SIG-M5 (cell line): ENCODE data around the gene TRAPPC12.
A peak's percentile ranks its signal among the peaks of the same experiment; 100 is the strongest.
"Not testable (repeated sequence)": the region's sequence is repeated elsewhere in the genome, so short reads cannot be mapped to it uniquely, and the experiment has no call there.

ENCODE experiments used
- DNase-seq: peaks from one replicate; lab custom pipeline; 2025; lab: John Stamatoyannopoulos, UW

Gene TRAPPC12

DNA sequence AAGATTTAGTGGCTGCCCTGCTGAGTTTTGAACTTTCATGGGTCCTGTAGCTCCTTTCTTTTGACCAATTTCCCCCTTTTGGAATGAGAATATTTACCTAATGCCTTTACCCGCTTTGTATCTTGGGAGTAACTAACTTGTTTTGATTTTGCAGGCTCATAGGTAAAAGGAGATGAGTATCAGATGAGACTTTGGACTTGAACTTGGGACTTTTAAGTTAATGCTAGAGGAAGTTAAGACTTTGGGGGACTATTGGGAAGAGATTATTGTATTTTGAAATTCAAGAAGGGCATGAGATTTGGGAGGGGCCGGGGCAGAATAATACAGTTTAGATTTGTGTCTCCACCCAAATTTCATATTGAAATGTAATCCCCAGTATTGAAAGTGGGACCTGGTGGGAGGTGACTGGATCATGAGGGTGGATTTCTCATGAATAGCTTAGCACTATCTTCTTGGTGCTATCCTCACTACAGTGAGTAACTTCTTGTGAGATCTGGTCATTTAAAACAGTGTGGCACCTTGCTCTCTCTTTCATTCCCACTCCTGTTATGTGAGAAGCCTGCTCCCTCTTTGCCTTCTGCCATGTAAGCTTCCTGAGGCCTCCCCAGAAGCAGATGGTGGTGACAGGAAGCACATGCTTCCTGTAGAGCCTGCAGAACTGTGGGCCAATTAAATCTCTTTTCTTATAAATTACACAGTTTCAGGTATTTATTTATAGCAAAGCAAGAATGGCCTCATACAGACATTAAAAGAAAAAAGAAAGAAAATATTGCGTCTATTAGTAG is 133.7 kb downstream of the TRAPPC12 start:
- DNase-seq = no peak

DNA sequence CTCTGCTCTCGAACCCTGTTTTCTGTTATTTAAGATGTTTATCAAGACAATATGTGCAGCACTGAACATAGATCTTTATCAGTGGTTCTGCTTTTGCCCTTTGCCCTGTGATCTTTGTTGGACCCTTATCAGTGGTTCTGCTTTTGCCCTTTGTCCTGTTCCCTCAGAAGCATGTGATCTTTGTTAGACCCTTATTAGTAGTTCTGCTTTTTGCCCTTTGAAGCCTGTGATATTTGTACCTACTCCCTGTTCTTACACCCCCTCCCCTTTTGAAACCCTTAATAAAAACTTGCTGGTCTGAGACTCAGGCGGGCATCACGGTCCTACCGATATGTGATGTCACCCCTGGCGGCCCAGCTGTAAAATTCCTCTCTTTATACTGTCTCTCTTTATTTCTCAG is 135.9 kb downstream of the TRAPPC12 start:
- not testable (repeated sequence) for DNase-seq

DNA sequence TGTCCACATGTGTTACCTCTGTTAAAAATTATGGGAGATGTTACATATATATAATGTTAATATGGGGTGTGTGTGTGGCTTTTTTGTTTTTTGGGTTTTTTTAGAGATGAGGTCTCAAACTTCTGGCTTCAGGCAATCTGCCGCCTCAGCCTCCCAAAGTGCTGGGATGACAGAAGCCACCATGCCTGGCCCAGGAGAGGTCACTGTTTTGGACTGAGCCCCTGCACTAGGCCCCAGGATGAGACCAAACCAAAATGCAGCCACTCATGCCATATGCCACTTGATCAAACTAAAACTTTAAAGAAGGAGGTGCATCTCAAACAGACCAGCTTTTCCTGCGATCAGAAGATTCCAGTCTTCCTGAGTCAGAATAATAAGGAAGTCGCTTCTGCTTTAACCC is 137.3 kb downstream of the TRAPPC12 start:
- no peak for DNase-seq

DNA sequence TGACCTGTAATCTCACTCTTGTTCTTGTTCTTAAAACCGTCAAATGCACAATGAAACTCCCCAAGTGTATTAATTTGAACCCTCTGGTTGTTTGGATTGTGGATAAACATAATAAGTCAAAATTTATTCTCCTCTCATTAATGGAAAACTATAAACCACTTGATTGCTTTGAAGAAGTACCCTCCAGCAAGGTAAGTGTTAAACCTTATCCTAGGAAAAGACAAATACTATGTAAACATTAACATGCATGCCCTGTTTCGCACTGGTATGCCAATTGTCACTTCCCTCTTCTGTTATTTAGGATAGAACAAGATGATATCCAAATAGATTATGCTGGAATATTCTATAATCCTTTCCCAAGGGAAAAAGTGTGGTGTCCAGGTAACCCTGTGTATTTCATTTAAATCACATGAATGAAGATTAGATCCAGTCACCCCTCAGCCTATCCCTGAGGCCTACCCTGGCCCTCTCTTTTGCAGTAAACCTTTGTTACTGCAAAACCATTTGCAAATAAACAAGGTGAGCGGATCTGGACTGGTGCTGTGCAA is 138.5 kb downstream of the TRAPPC12 start:
- no peak for DNase-seq

DNA sequence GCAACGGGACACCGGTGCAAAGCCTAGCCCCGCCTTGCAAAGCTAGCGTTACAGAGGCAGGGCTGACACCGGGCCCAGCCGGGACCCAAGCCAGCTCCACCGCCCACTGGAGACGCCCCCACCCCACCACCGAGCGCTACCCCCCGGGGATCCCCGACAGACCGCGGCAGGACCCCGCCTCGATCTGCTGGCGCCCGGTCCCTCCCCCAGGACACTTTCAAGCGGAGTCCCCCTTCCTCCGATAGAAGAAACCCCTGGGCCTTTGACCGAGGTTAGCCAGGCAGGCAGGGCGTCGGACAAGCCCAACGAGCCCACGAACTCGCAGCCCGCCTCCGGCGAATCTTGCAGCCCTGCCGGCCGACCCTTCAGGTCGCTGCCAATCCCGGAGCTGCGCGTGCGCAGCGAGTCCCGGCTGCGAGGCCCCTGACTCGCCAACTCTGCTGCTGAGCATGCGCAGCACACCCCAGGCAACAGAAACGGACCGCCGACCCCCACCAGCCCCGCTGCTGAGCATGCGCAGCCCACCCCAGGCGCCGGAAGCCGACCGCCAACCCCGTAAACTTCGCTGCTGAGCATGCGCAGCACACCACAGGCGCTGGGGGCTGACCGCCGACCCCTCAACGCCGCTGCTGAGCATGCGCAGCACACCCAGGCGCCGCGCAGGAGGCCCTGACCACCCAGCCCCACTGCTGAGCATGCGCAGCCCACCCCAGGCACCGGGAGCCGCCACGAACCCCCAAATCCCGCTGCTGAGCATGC is 139.2 kb downstream of the TRAPPC12 start:
- peak; percentile 74 for DNase-seq

- no peak for DNase-seq
Measured at GRCh38 chr2:3519255-3520205, 140.0 kb downstream of the TRAPPC12 start, which contains the start of gene ADI1. Gene ADI1, minus strand, starts transcription at chr2:3519531. Its CDS starts 44 bp downstream, at chr2:3519487.

GRCh38 chr2:3520591-3520990 is 141.1 kb downstream of the TRAPPC12 start:
- no peak for DNase-seq

- DNase-seq = no peak
Measured at GRCh38 chr2:3522961-3523421, 143.5 kb downstream of the TRAPPC12 start.

GRCh38 chr2:3523551-3524041 is 144.1 kb downstream of the TRAPPC12 start:
- DNase-seq = no peak

DNA sequence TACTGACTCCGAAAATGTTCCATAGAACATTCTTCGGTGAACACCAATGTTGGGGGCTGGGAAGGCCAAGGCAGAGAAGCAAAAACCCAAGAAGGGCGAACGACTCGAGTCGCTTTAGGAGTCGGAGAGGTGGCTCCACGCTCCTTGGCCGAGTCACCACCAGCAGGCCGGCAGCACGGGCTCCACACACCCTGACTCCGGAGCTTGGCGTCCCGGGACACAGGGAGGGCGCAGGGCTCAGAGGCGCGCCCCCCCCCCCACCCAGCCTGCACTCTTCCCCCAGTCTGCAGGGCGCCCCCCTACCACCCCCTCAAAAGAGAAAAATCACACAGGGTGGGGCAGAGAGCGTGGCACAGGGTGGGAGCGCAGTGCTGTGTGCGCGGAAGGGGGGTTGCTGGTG is 147.4 kb downstream of the TRAPPC12 start:
- DNase-seq = no peak

- no peak for DNase-seq
Measured at GRCh38 chr2:3527886-3528785, 148.6 kb downstream of the TRAPPC12 start.
